ENCODE results near the gene MANEAL.

GRCh38 chr1:37849480-37849879 is 55.8 kb downstream of the MANEAL start:
- TF ChIP-seq CTCF (IDR thresholded peaks at IDR 0.05) (no peak), POLR2A (IDR thresholded peaks at IDR 0.05) (no peak), POLR2AphosphoS5 (IDR thresholded peaks at IDR 0.05) (no peak)

Measured in breast epithelium (tissue), 3 donors.